HepG2 (cell line): ENCODE measurements around the gene GCH1.

Source experiments
- CTCF ChIP-seq: sonication (generic); formaldehyde crosslinking; IDR thresholded peaks from 2 replicates; pipeline ENCODE4 v1.5.0; 2020; ENCODE audit warnings: mild to moderate bottlenecking, missing genetic modification reagents, moderate library complexity
- EZH2 ChIP-seq: conservative IDR thresholded peaks from 2 replicates; pipeline ENCODE4 v1.6.1; 2012; ENCODE audit warnings: mild to moderate bottlenecking, low read depth, low read length, moderate library complexity
- FOXK1 ChIP-seq: sonication (generic); formaldehyde crosslinking; IDR thresholded peaks from 2 replicates; pipeline ENCODE4 v1.4.0; 2020; ENCODE audit warnings: low read depth, missing genetic modification reagents, borderline replicate concordance
- IKZF4 ChIP-seq: sonication (generic); formaldehyde crosslinking; IDR thresholded peaks from 2 replicates; pipeline ENCODE4 v1.5.1; 2020; ENCODE audit warnings: borderline replicate concordance, mild to moderate bottlenecking, low read depth, missing genetic modification reagents; ENCODE audit errors: not compliant biosample characterization
- JDP2 ChIP-seq: sonication (generic); formaldehyde crosslinking; IDR thresholded peaks from 2 replicates; pipeline ENCODE4 v1.8.1; 2022; ENCODE audit warnings: missing genetic modification reagents, borderline replicate concordance
- JUN ChIP-seq: sonication (generic); formaldehyde crosslinking; IDR thresholded peaks from 2 replicates; pipeline ENCODE4 v1.4.0; 2020; ENCODE audit warnings: mild to moderate bottlenecking, missing genetic modification reagents
- KDM1A ChIP-seq: IDR thresholded peaks from 2 replicates; pipeline ENCODE4 v1.6.1; 2016; ENCODE audit warnings: missing compliant biosample characterization
- PAXIP1 ChIP-seq: sonication (generic); formaldehyde crosslinking; conservative IDR thresholded peaks from 2 replicates; pipeline ENCODE4 v1.4.0; 2020; ENCODE audit warnings: mild to moderate bottlenecking, missing genetic modification reagents, moderate library complexity
- REST ChIP-seq, 2 experiments: IDR thresholded peaks; 2 replicates each; pipeline ENCODE4 v1.6.1; 2011 to 2012; ENCODE audit warnings: low read length in 2 of 2, borderline replicate concordance in 1 of 2, low read depth in 1 of 2, mild to moderate bottlenecking in 1 of 2, moderate library complexity in 1 of 2
- ZNF17 ChIP-seq: sonication (generic); formaldehyde crosslinking; IDR thresholded peaks from 2 replicates; pipeline ENCODE4 v1.5.0; 2020; ENCODE audit warnings: mild to moderate bottlenecking, missing genetic modification reagents
- ZNF503 ChIP-seq: sonication (generic); formaldehyde crosslinking; IDR thresholded peaks from 2 replicates; pipeline ENCODE4 v1.4.0; 2020; ENCODE audit warnings: missing genetic modification reagents
- ZNF558 ChIP-seq: sonication (generic); formaldehyde crosslinking; IDR thresholded peaks from 2 replicates; pipeline ENCODE4 v1.9.0; 2022; ENCODE audit warnings: mild to moderate bottlenecking, missing genetic modification reagents, borderline replicate concordance
- ZNF678 ChIP-seq: sonication (generic); formaldehyde crosslinking; IDR thresholded peaks from 2 replicates; pipeline ENCODE4 v1.4.0; 2020; ENCODE audit warnings: mild to moderate bottlenecking, missing genetic modification reagents

DNA sequence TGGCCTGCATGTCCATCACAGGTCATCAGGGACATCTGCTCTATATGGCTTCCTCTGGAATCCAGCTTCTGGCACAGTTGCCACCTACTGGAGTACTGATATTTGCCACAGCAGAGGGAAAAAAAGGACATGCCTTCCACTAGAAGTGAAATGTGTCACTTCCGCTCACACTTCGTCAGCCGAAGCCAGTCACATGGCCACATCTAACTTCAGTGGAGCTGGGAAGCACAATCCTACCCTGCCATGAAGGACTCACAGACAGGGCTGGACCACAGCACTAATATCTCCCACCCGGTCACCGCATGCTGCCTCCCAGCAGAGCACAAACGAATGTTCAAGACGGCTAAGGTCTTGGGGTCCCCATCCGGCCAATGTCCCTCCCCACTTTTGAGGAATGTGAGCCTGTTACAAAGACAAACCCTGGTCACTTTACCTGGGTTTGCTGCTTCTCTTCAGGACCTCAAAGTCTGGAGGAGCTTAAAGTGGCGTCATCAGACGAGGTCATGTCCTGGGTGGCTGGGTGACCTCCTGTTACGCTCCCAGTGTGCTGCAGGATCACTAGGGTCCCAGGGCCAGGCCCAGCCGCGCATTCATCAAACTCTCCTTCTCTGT is 98.6 kb downstream of the GCH1 start:
- TF ChIP-seq IKZF4, result no peak
- TF ChIP-seq EZH2, result no peak
- TF ChIP-seq ZNF503, result no peak
- no peak for TF ChIP-seq PAXIP1 (CRISPR knock-in tag)
- no peak for TF ChIP-seq ZNF558 (CRISPR knock-in tag)
- no peak for TF ChIP-seq ZNF17 (CRISPR knock-in tag)
- no peak for TF ChIP-seq JUN (CRISPR knock-in tag)
- TF ChIP-seq REST (IDR thresholded peaks at IDR 0.05; ENCODE audit: borderline replicate concordance in 1 of 2, low read depth in 1 of 2, low read length in 2 of 2), result no peak
- no peak for TF ChIP-seq ZNF678 (CRISPR knock-in tag)
- TF ChIP-seq FOXK1 (CRISPR knock-in tag), result no peak
- TF ChIP-seq KDM1A, result no peak
- TF ChIP-seq CTCF, result peak; percentile 15; the same call in 1 of the 2 replicates
- no peak for TF ChIP-seq JDP2 (CRISPR knock-in tag)
